ENCODE data around the gene SYT12.

Gene SYT12

DNA sequence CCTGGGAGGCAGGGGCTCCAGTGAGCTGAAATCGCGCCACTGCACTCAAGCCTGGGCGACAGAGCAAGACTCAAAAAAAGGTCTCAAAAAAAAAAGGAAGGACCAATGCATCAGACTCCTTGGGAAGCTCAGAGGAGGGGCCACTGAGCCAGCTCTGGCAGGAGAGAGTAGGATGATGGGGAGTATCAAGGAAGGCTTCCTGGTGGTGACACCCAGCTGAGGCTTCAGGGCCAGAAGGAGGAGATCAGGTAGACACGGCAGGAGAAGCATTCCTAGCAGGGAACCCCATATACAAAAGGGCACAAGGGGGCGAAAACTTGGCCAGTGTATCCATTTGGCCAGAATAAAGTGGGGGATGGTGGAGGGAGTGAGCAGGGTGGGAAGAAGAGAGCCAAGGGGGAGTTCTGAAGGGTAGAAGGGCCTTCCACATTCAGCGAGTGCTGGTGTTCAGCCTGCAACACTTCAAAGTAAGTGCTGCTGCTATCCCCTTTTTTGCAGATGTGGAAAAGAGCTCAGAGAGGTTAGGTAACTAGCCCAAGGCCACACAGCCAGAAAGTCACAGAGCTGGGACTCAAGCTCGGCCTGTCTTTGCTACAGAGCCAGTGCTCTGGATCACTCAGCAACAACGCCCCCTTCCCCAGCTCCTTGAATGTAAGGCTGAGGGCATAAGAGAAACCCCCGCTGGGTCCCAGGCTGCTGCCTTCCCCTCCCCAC, 28.4 kb downstream of the SYT12 start:
- Mint-ChIP-seq H3K4me1 (peaks cover 7 to 8% of the 10 kb centered on the region in 2 donors), H3K36me3 (no peaks in the 10 kb centered on the region), H3K9me3 (no peaks in the 10 kb centered on the region), H3K4me3 (no peak overlapping the region), H3K27me3 (peaks cover 41 to 42% of the 10 kb centered on the region in 2 donors), H3K27ac (no peak overlapping the region)
- DNase-seq (no peak), ATAC-seq (replicated peaks) (no peak)

DNA sequence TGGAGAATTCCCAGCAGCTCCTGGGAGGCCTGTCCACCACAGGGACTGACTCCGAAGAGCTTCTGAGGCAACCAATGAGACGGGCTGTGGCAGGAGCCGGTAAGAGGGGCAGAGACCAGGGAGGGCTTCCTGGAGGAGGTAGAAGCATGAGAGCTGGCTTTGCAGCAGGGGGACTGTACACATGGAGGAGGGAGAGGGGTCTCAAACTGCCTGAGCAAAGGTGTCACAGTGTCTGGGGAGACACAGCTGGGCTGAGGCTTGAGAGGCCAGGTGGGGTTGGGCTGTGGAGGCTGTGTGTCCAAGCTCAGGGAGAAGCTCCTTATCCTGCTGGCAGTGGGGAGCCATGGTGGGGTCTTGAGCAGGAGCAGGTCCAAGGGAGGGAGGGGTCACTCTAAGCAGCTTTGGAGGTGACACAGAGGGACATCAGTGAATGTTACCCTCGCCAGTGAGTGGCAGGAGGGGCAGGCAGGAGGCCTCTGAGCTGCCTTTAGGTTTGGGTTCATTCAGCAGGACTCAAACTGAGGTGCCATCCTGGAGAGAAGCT, 29.1 kb downstream of the SYT12 start:
- H3K4me3 Mint-ChIP-seq, result no peak overlapping the region
- ATAC-seq (replicated peaks), result no peak
- DNase-seq, result no peak
- no peak overlapping the region for H3K27ac Mint-ChIP-seq
- H3K4me1 Mint-ChIP-seq, result peaks cover 7 to 11% of the 10 kb centered on the region in 2 donors
- no peaks in the 10 kb centered on the region for H3K36me3 Mint-ChIP-seq
- no peaks in the 10 kb centered on the region for H3K9me3 Mint-ChIP-seq
- H3K27me3 Mint-ChIP-seq, result peaks cover 37 to 46% of the 10 kb centered on the region in 2 donors

DNA sequence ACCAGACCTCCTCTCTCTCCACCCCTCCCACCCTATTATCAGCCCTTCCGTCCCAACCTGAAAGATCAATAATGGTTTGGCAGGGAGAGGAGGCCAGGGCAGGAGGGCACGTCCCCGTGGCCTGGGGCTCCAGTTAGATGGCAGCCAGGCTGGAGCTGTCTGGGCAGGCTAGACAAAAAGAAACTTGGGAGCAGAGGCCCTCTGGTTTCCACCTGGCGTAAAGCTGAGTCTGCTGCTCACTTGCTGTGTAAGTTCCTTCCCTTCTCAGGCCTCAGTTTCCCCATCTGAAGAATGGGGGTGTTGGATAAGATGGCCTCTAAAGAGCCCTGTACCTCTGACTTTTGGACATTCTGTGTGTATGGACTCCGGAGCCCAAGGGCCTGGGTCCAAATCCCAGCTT, 30.0 kb downstream of the SYT12 start:
- Mint-ChIP-seq H3K4me3 (no peak overlapping the region), H3K27ac (no peak overlapping the region), H3K9me3 (no peaks in the 10 kb centered on the region), H3K4me1 (peaks cover 7 to 11% of the 10 kb centered on the region in 2 donors), H3K27me3 (peaks cover 37 to 46% of the 10 kb centered on the region in 2 donors), H3K36me3 (no peaks in the 10 kb centered on the region)
- DNase-seq (no peak), ATAC-seq (replicated peaks) (no peak)

DNA sequence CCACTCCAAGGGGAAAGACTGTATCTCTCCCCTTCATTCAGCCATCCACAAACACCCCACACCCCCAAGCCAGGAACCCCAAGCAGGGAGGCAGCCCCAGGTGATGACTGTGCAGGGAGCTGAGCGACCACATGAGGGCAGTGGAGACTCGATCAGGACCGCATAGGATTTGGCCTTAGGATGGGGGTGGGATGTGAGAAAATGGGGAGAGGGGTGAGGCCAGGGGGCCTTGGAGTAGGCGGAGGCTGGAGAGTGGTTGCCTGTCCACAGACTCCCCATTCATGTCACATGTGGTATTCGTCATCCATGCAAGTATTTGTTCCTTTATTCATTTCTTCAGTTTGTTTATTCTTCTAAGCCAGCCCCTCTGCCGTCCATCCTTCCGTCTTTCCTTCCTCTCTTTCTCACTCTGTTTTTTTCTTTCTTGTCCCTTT, 31.0 kb downstream of the SYT12 start:
- Mint-ChIP-seq H3K9me3 (no peaks in the 10 kb centered on the region), H3K27me3 (peaks cover 37 to 43% of the 10 kb centered on the region in 2 donors), H3K27ac (no peak overlapping the region), H3K4me1 (peaks cover 7 to 11% of the 10 kb centered on the region in 2 donors), H3K4me3 (no peak overlapping the region), H3K36me3 (no peaks in the 10 kb centered on the region)
- ATAC-seq (replicated peaks), result peak; percentile 66 to 71
- DNase-seq, result peak; percentile 28

DNA sequence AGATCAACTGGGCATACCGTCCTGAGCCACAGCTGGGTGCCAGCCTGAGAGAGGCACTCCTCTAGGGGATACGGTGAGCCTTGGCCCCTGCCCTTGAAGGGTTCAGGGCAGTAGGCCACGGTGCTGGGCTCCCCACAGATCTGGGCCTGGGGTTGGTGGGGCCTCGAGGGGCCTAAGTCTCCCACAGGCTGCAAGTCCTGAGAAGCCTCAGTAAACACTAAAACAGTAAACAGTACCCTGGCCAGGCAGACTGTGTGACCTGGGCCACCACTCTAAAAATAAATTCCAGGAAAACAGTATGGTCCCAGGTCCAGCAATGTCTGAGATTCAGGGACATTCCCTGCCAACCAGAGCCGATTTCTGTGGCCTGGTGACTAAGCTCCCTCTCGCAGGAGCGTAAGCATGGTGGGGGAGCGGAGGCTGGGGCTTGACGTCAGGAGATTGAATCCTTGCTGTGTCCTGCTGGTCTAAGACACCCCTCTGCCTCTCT, 31.5 kb downstream of the SYT12 start:
- H3K36me3 Mint-ChIP-seq, result no peaks in the 10 kb centered on the region
- DNase-seq (no peak), ATAC-seq (replicated peaks) (no peak)
- H3K9me3 Mint-ChIP-seq, result no peaks in the 10 kb centered on the region
- H3K4me3 Mint-ChIP-seq, result no peak overlapping the region
- peaks cover 37 to 39% of the 10 kb centered on the region in 2 donors for H3K27me3 Mint-ChIP-seq
- H3K4me1 Mint-ChIP-seq, result peaks cover 7 to 11% of the 10 kb centered on the region in 2 donors
- H3K27ac Mint-ChIP-seq, result no peak overlapping the region

DNA sequence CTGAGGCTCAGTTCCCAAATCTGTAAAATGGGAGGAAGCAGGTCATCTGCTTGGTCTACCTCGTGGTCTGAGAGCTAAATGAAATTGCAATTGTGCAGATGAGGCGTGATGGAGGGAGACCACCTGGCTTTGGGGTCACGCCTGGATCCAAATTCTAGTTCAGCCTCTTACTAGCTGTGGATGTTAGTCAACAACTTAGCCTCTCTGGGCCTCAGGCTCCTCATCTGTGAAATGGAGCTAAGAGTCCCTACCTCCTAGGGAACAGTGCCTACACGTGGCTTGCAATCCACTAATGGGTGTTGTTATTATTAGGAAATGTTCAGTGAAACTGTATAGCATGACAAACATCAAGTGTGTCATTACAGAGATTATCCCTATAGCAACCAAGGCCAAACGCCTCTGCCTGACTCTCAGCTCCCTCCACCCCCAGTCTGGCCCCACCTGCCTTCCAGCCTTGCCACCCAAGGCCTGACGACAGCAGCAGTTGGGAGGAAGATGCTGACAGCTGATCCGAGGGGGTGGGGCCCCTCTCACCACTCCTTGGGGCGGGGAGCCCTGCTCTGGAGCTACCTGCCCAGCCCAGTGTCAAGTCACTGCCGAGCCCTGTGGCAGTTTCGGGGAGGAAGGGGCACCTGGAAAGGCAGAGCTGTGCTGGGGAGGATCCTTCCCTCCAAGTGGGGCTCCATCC, 32.0 kb downstream of the SYT12 start:
- H3K9me3 Mint-ChIP-seq, result no peaks in the 10 kb centered on the region
- H3K27me3 Mint-ChIP-seq, result peaks cover 37 to 39% of the 10 kb centered on the region in 2 donors
- H3K27ac Mint-ChIP-seq, result no peak overlapping the region
- H3K36me3 Mint-ChIP-seq, result no peaks in the 10 kb centered on the region
- ATAC-seq (replicated peaks), result peak in 1 of 2 donors; percentile 26
- no peak for DNase-seq
- H3K4me3 Mint-ChIP-seq, result no peak overlapping the region
- H3K4me1 Mint-ChIP-seq, result peaks cover 7 to 11% of the 10 kb centered on the region in 2 donors

DNA sequence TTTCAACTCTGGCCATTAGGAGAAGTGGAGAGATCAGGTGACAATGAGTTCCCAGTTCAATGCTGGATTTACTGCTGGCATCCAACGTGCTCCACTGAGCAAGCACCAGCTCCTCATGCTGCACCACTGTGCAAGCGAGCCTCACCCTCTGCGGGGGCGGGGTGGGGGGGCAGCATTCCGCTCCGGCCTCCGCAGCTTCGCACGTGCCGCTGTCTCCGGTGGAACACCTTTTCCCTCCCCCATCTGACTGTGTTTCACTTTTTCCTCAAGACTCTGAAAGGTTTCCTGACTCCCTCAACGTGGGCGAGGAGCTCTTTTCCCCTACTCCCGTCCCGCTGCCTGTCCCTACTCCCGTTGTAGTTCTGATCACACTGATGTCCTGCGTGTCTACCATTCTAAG, 32.9 kb downstream of the SYT12 start:
- DNase-seq, result no peak
- H3K4me1 Mint-ChIP-seq, result peaks cover 7 to 11% of the 10 kb centered on the region in 2 donors
- H3K36me3 Mint-ChIP-seq, result no peaks in the 10 kb centered on the region
- H3K27me3 Mint-ChIP-seq, result peaks cover 34 to 39% of the 10 kb centered on the region in 2 donors
- no peak for ATAC-seq (replicated peaks)
- no peak overlapping the region for H3K27ac Mint-ChIP-seq
- H3K4me3 Mint-ChIP-seq, result peak overlapping the region; percentile 67 to 88
- no peaks in the 10 kb centered on the region for H3K9me3 Mint-ChIP-seq

DNA sequence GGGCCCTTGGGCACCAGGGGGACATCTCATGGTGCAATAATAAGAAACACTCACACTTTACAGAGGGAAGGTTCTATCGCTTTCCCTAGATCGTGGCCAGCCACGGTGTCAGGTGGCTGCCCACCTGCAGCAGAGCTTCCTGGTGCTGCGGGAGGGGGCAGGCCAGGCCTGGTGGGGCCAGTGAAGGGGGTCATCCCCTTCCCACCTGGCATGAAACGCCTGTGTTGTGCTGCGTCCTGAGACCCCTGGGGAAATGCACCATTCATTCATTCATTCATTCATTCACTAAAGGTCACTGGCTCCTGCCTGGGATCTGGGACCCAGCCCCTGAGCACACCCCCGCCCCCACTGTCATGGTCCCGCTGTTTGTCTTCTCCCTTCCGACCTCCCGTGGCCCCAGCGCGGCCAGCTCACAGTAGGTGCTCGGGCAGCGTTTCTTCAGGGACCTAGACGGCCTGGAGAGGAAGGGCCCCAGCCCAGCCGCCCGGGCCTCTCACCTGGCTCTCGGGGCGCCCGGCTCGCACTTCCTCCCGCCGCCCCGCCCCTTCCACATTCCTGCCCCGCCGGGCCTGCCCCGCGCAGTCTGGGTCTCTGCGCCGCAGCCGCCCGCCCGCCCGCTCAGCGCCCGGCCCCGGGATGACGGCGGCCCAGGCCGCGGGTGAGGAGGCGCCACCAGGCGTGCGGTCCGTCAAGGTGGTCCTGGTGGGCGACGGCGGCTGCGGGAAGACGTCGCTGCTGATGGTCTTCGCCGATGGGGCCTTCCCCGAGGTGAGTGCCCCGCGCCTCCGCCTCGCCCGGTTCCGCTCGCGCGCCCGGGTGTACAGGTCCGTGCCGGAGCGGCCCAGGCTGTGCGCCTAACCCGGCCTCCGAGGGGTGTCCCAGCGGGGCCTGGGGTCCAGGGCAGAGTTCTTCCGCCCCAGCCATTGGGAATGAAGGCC, 33.6 kb downstream of the SYT12 start, which contains the start of gene RHOD:
RHOD (plus strand) TSS at position 581 of the 938 bp plus-strand sequence; CDS start at position 637, 56 bp downstream.
- peak within 1 kb of the TSS; percentile 42 for H3K27ac Mint-ChIP-seq
- H3K36me3 Mint-ChIP-seq, result no peaks in the 10 kb centered on the region
- ATAC-seq (replicated peaks), result peak; percentile 68 to 75
- peak within 1 kb of the TSS; percentile 81 to 88 for H3K4me3 Mint-ChIP-seq
- H3K27me3 Mint-ChIP-seq, result peaks cover 27 to 32% of the 10 kb centered on the region in 2 donors
- H3K4me1 Mint-ChIP-seq, result peaks cover 7 to 11% of the 10 kb centered on the region in 2 donors
- H3K9me3 Mint-ChIP-seq, result no peaks in the 10 kb centered on the region
- DNase-seq, result no peak

DNA sequence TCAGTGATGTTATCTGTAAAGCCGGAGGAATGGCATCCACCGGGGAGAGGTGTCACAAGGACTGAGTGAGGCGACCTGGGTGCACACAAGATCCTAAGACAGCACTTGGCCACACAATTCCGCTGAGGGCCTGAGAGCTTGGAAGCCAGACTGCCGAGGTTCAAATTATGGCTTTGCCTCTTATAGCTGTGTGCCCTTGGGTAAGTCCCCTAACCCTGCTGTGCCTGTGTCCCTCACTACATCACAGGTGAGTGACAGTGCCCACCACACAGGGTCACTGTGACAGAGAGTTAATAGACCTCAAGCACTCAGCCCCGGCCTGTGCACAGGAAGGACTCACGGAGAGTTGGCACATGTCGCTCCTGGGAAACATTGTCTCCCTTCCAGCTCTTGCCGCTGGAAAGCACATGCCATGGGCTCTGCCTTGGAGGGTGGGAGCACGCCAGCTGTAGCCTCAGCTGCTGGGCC, 34.3 kb downstream of the SYT12 start:
- peak overlapping the region in 1 of 2 donors; percentile 88 for H3K4me3 Mint-ChIP-seq
- no peak overlapping the region for H3K27ac Mint-ChIP-seq
- no peak for DNase-seq
- peaks cover 21 to 25% of the 10 kb centered on the region in 2 donors for H3K27me3 Mint-ChIP-seq
- ATAC-seq (replicated peaks), result no peak
- H3K9me3 Mint-ChIP-seq, result no peaks in the 10 kb centered on the region
- H3K4me1 Mint-ChIP-seq, result peaks cover 7 to 11% of the 10 kb centered on the region in 2 donors
- no peaks in the 10 kb centered on the region for H3K36me3 Mint-ChIP-seq

DNA sequence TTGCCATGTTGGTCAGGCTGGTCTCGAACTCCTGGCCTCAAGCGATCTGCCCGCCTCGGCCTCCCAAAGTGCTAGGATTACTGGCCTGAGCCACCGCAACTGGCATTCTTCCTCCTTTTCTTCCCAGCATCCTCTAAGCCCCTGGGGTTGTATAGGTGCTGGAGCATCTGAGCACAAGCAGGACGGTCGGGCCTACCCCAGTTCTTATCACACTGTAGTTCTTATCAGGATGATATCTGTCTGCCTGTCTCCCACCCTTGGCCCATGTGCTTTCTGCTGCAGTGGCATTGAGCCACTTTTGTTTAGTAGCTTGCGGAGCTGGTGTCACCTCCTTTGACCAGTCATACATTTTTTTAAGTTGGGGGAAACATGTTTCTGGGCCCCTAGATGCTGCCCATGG, 35.6 kb downstream of the SYT12 start:
- DNase-seq (no peak), ATAC-seq (replicated peaks) (no peak)
- Mint-ChIP-seq H3K4me1 (peaks cover 7 to 11% of the 10 kb centered on the region in 2 donors), H3K27ac (peak overlapping the region; percentile 7), H3K27me3 (peaks cover 16% of the 10 kb centered on the region in 2 donors), H3K9me3 (no peaks in the 10 kb centered on the region), H3K36me3 (no peaks in the 10 kb centered on the region), H3K4me3 (no peak overlapping the region)

DNA sequence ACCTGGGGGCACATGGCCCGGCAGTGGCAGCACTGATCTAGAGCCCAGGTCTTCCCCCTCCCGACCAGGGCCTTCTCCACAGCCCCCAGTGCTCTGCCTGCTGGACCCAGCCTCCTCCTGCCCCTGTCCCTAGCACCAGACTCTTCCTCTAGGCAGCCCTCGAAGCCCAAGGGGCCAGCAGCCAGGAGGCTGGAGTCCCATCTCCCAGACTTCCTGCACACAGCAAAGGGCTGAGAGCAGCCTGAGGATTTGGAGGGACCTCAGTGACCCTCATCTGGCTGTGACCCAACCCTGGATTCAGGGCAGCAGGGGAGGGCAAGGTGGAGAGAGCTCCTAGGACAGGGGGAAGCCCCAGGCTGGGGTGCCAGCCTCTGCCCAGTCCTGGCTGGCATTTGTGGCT, 36.7 kb downstream of the SYT12 start:
- ATAC-seq (replicated peaks) (no peak), DNase-seq (no peak)
- peaks cover 10 to 15% of the 10 kb centered on the region in 2 donors for H3K27me3 Mint-ChIP-seq
- no peaks in the 10 kb centered on the region for H3K9me3 Mint-ChIP-seq
- H3K4me1 Mint-ChIP-seq, result peaks cover 7 to 11% of the 10 kb centered on the region in 2 donors
- H3K27ac Mint-ChIP-seq, result no peak overlapping the region
- no peaks in the 10 kb centered on the region for H3K36me3 Mint-ChIP-seq
- H3K4me3 Mint-ChIP-seq, result no peak overlapping the region

DNA sequence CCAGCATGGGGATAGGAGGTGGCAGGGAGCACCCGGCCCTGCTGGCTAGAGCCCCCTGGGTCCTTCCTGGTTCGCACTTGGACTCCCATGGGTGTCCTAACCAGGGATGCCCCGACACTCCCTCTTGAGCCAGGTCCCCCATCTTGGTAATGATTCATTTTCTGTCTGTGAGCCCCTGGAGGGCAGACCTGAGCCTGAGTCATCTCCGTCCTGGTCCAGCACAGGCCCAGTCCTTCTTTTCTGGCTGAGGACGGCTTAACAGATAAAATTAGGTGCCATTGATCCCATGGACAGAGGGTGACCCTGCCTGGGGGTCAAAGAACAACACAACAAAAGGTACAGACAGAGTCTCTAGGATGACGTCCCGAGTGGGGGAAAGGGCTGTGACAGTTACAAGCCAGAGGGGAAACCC, 37.2 kb downstream of the SYT12 start:
- no peak for DNase-seq
- ATAC-seq (replicated peaks), result no peak
- H3K4me1 Mint-ChIP-seq, result peaks cover 7 to 11% of the 10 kb centered on the region in 2 donors

DNA sequence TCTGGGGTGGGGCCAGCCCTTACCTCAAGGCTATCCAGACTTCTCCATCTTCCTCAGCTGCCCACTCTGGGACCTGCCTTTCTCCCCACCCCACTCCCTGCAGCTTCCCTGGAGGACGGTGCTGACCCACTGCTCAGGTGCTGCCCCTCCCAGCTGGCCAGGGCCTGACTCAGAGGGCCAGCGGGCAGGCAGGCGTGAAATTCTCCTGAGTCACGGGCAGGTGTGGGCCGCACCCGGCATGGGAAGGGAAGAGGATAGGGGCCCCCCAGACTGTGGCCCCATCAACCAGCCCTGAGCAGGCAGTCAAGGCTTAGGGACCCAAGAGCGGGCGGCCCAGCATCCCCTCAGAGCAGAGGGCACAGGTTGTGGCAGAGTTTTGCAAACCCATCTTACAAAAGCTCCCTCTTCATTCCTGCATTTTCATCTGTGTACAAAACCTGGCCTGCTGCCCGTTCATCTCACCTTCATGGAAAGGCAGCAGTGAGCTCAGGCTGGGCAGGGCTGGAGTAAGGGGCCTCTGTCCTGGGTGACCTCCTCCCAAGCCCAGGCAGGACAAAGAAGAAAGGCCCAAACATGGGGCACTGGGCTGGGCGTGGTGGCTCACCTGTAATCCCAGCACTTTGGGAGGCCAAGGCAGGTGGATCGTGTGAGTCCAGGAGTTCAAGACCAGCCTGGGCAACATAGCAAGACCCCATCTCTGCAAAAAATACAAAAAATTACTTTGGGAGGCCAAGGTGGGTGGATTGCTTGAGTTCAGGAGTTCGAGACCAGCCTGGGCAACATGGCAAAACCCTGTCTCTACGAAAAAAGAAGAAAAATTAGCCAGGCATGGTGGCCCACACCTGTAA, 39.8 kb downstream of the SYT12 start:
- Mint-ChIP-seq H3K4me1 (no peaks in the 10 kb centered on the region), H3K9me3 (no peaks in the 10 kb centered on the region), H3K4me3 (no peak overlapping the region), H3K36me3 (no peaks in the 10 kb centered on the region), H3K27ac (no peak overlapping the region), H3K27me3 (no peaks in the 10 kb centered on the region)
- no peak for ATAC-seq (replicated peaks)
- DNase-seq, result no peak

More for the DNA sequence above, 37.2 kb downstream of the SYT12 start:
- Mint-ChIP-seq H3K4me3 (no peak overlapping the region), H3K9me3 (no peaks in the 10 kb centered on the region), H3K36me3 (no peaks in the 10 kb centered on the region), H3K27ac (no peak overlapping the region), H3K27me3 (peaks cover 6 to 15% of the 10 kb centered on the region in 2 donors)

Measured in stimulated activated naive B cell treated with anti-CD40 and anti-IgM and Interleukin-4, amounts not matched to agents 10 μg/mL and 1 μg/mL and 100 μg/mL, for 72 hours (primary cell).